Endodermal cell (in vitro differentiated cells): Measurements from ENCODE around the gene ADCY4. TPM values are rescaled to one million over a fixed set of nuclear protein-coding genes. Genes with fewer than 3 reads are reported as not detected.

ENCODE experiments used
- DNase-seq: peaks from one replicate; pipeline ENCODE4 v3.0.0-alpha.2; 2017
- H3K27ac ChIP-seq: 2 replicates; pipeline ENCODE4 v1.5.1; 2013; ENCODE audit warnings: mild to moderate bottlenecking, low read depth, low read length, moderate library complexity
- H3K27me3 ChIP-seq: 2 replicates; pipeline ENCODE4 v1.6.1; 2013; ENCODE audit warnings: mild to moderate bottlenecking, low read length, moderate library complexity; ENCODE audit not compliant: insufficient read depth, control insufficient read depth, poor library complexity, severe bottlenecking
- H3K36me3 ChIP-seq: 2 replicates; pipeline ENCODE4 v1.7.0; 2013; ENCODE audit warnings: mild to moderate bottlenecking, low read length, moderate library complexity; ENCODE audit not compliant: control insufficient read depth, insufficient read depth
- H3K4me1 ChIP-seq: one replicate; pipeline ENCODE4 v1.7.0; 2013; ENCODE audit warnings: low read length; ENCODE audit not compliant: control insufficient read depth, insufficient read depth
- H3K4me3 ChIP-seq: 2 replicates; pipeline ENCODE4 v1.5.1; 2013; ENCODE audit warnings: mild to moderate bottlenecking, low read length, moderate library complexity
- H3K9ac ChIP-seq: 2 replicates; pipeline ENCODE4 v1.6.1; 2013; ENCODE audit warnings: mild to moderate bottlenecking, low read length, moderate library complexity; ENCODE audit not compliant: poor library complexity, severe bottlenecking; ENCODE audit errors: extremely low read depth
- H3K9me3 ChIP-seq: 2 replicates; pipeline ENCODE4 v1.6.1; 2013; ENCODE audit warnings: mild to moderate bottlenecking, low read length, moderate library complexity; ENCODE audit not compliant: control insufficient read depth
- H3K27ac Mint-ChIP-seq: 2 replicates; pipeline ENCODE4 v1.8.0; 2020; ENCODE audit warnings: mixed read lengths
- H3K27me3 Mint-ChIP-seq: 2 replicates; pipeline ENCODE4 v1.8.0; 2021; ENCODE audit warnings: mild to moderate bottlenecking, mixed read lengths; ENCODE audit not compliant: insufficient read depth
- H3K36me3 Mint-ChIP-seq: 2 replicates; pipeline ENCODE4 v1.8.0; 2020; ENCODE audit warnings: low read depth, mixed read lengths
- H3K4me1 Mint-ChIP-seq: 2 replicates; pipeline ENCODE4 v1.8.0; 2020; ENCODE audit warnings: mixed read lengths
- H3K4me3 Mint-ChIP-seq: 2 replicates; pipeline ENCODE4 v1.8.0; 2020; ENCODE audit warnings: mild to moderate bottlenecking, moderate library complexity, mixed read lengths
- H3K9me3 Mint-ChIP-seq: 2 replicates; pipeline ENCODE4 v1.8.0; 2020; ENCODE audit warnings: mild to moderate bottlenecking, mixed read lengths
- CTCF ChIP-seq: fragments of 200-600 bp; sonication (generic); conservative IDR thresholded peaks from 2 replicates; pipeline ENCODE4 v1.5.0; 2021; ENCODE audit warnings: antibody characterized with exemption, mild to moderate bottlenecking
- WGBS, 2 experiments: methylation state at CpG; one replicate each; pipeline versions ENCODE4 v1.1.5 to v1.1.7; 2013; ENCODE audit warnings: missing lambda C conversion rate in 2 of 2, mixed read lengths in 1 of 2; ENCODE audit not compliant: insufficient coverage in 1 of 2, insufficient read length in 1 of 2; 5-methylcytosine and 5-hydroxymethylcytosine counted together
- total RNA-seq, 2 donors: library from RNA; stranded (reverse); fragmentation: NEBNext Ultra II Directional in 1 of 2; extraction: Animal tissue kit (Norgen Biotek cat#: 25700) in 1 of 2; gene quantifications; 2 replicates in 1 of 2; 3 replicates in 1 of 2; pipeline ENCODE4 v1.2.1, GENCODE V29; 2021

The ADCY4 gene
- total RNA-seq, 2 donors from 2014 or later, result not detected

DNA sequence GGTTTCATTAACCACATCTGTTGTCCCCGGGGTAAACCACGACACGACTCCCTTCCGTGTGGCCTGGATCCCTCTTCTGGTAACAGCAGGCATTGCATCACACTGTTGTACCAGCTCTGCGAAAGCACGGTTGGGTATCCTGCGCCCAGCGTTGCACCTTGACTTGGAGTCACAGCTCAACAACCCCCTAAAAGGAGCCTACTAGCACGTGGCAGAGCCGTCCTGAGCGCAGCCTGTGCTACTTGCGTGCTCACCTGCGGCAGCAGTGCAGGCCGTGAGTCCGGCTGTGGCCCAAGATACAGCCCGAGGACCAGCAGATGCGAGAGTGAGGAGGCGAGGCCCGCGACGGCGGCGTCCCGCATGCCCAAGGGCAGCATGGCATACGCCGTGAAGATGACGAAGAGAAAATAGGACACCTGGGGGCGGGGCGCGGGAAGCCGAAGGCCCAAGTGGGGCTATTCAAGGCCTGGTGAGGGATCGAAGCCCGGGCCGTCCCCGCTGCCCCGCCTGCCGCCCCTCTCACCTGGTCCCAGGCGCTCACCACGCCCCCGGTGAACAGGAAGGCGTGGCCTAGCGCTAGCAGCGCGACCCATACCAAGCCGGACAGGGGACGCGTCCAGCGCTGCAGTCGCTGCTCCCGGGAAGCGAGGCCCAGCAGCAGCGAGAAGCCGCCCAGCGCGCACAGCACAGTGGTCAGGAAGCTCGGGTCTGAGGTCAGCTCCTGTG, 2.4 kb downstream of the ADCY4 start:
- H3K9ac ChIP-seq, result no peak overlapping the region
- TF ChIP-seq CTCF, result peak; percentile 81
- WGBS, 2 experiments, result 6 to 9% methylated on average over 25 to 56 of the region's 56 CpGs
- peaks cover 4% of the 10 kb centered on the region for H3K4me1 ChIP-seq
- H3K36me3 ChIP-seq, result no peaks in the 10 kb centered on the region
- peaks cover 15% of the 10 kb centered on the region for H3K4me1 Mint-ChIP-seq
- H3K4me3 Mint-ChIP-seq, result peak overlapping the region; percentile 44
- H3K9me3 Mint-ChIP-seq, result no peaks in the 10 kb centered on the region
- peak overlapping the region; percentile 68 for H3K4me3 ChIP-seq
- DNase-seq, result peak; percentile 92
- peaks cover 85% of the 10 kb centered on the region for H3K27me3 ChIP-seq
- H3K36me3 Mint-ChIP-seq, result no peaks in the 10 kb centered on the region
- no peak overlapping the region for H3K27ac ChIP-seq
- no peaks in the 10 kb centered on the region for H3K9me3 ChIP-seq
- H3K27ac Mint-ChIP-seq, result no peak overlapping the region
- H3K27me3 Mint-ChIP-seq, result peaks cover 93% of the 10 kb centered on the region

DNA sequence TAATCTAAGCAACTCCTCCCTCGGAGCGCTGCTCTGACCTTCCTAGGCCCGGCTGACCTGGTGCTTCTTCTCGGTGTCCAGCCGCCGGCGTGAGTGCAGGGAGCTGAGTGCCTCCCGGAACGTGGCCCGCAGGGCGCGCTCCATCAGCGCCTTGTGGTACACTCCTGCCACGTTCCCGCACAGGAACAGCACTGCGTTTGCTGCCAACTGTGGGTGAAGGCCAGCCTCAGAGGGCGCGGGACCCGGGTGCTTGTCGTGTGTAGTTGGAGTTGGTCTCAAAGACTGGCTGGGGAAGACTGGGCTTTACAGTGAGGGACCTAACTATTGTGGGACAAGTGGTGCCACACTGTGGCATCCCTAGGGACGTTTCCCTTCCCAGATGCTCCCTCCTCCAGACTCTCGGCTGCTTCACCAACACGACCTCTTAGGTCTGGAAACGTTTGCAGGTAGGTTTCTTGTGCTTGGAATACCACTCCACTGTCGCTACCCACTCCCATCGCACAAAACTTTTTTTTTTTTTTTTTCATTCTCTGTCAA, 3.1 kb downstream of the ADCY4 start:
- Mint-ChIP-seq H3K27ac (no peak overlapping the region), H3K27me3 (peaks cover 93% of the 10 kb centered on the region), H3K4me1 (peaks cover 14% of the 10 kb centered on the region), H3K36me3 (no peaks in the 10 kb centered on the region), H3K9me3 (no peaks in the 10 kb centered on the region), H3K4me3 (peak overlapping the region; percentile 44)
- Histone ChIP-seq H3K4me1 (peaks cover 4% of the 10 kb centered on the region), H3K9me3 (no peaks in the 10 kb centered on the region), H3K9ac (no peak overlapping the region), H3K27ac (no peak overlapping the region), H3K27me3 (peaks cover 78% of the 10 kb centered on the region), H3K4me3 (no peak overlapping the region), H3K36me3 (no peaks in the 10 kb centered on the region)
- 81 to 87% methylated on average over 20 to 26 of the region's 26 CpGs for WGBS, 2 experiments
- no peak for DNase-seq
- TF ChIP-seq CTCF, result no peak

DNA sequence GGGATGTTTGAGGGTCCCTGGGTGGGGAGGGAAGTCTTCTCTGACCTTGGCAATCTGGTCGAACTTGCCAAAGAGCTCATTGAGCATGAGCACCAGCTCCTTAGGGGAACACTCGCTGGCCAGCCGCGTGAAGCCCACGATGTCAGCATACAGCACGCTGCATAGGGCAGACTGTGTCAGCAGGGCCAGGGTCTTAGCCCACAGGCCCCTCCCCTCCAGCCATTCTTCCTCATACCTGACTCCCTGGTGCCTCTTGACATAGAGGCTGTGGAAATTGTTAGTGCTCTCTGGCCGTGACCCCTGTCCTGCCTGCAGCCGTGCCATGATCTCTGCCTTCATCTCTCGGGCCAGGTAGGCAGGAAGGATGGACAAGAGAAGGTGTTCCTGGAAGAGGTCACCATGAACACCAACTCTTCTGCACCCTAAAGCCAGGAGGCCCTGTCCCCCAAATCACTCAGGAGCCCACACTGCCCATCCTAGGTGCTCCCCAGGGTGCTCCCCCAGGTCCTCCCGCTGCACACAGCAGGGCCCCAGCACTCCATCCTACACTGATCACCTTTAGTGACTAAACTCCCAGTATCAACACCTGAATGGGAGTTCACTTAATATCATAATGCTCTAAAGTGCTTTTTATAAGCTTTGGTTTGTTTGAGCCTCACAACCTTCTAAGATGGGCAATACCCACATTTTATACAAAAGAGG, 3.7 kb downstream of the ADCY4 start:
- peaks cover 90% of the 10 kb centered on the region for H3K27me3 Mint-ChIP-seq
- no peak overlapping the region for H3K27ac Mint-ChIP-seq
- peaks cover 10% of the 10 kb centered on the region for H3K4me1 Mint-ChIP-seq
- TF ChIP-seq CTCF, result no peak
- Histone ChIP-seq H3K4me3 (no peak overlapping the region), H3K36me3 (no peaks in the 10 kb centered on the region), H3K9ac (no peak overlapping the region), H3K27ac (no peak overlapping the region), H3K9me3 (no peaks in the 10 kb centered on the region), H3K4me1 (peaks cover 4% of the 10 kb centered on the region), H3K27me3 (peaks cover 72% of the 10 kb centered on the region)
- DNase-seq, result no peak
- no peaks in the 10 kb centered on the region for H3K9me3 Mint-ChIP-seq
- WGBS, 2 experiments, result 87 to 95% methylated on average over 6 to 10 of the region's 10 CpGs
- no peaks in the 10 kb centered on the region for H3K36me3 Mint-ChIP-seq
- H3K4me3 Mint-ChIP-seq, result no peak overlapping the region
